Liver (tissue), 9 donors: ENCODE data around the gene GATA6. TPM values are rescaled to one million over a fixed set of nuclear protein-coding genes. Genes with fewer than 3 reads are reported as not detected.
"Not testable (repeated sequence)": the region's sequence is repeated elsewhere in the genome, so short reads cannot be mapped to it uniquely, and the experiment has no call there.

Source experiments
- DNase-seq: peaks from one replicate; pipeline ENCODE4 v3.0.0-alpha.2; 2017; ENCODE audit warnings: low spot score
- H3K27ac ChIP-seq, 2 donors: one replicate each; pipeline ENCODE4 v1.7.0; 2013; ENCODE audit warnings: inconsistent platforms in 2 of 2, low read length in 2 of 2, control low read depth in 1 of 2, low read depth in 1 of 2, mild to moderate bottlenecking in 1 of 2
- H3K27me3 ChIP-seq, 4 donors: one replicate each; pipeline versions ENCODE4 v1.6.1 to v1.7.0; 2013; ENCODE audit warnings: low read length in 3 of 4, inconsistent platforms in 1 of 4, mild to moderate bottlenecking in 1 of 4, moderate library complexity in 1 of 4; ENCODE audit not compliant: control insufficient read depth in 4 of 4, insufficient read depth in 4 of 4
- H3K36me3 ChIP-seq, 4 donors: one replicate each; pipeline versions ENCODE4 v1.6.1 to v1.7.0; 2013; ENCODE audit warnings: low read length in 3 of 4, mild to moderate bottlenecking in 3 of 4, low read depth in 1 of 4, moderate library complexity in 1 of 4; ENCODE audit not compliant: control insufficient read depth in 4 of 4, insufficient read depth in 3 of 4
- H3K4me1 ChIP-seq, 4 donors: one replicate each; pipeline versions ENCODE4 v1.6.1 to v1.7.0; 2013; ENCODE audit warnings: low read length in 3 of 4, mild to moderate bottlenecking in 3 of 4, moderate library complexity in 1 of 4; ENCODE audit not compliant: control insufficient read depth in 4 of 4, insufficient read depth in 4 of 4
- H3K4me3 ChIP-seq, 3 donors: one replicate each; pipeline versions ENCODE4 v1.6.1 to v1.7.0; 2013; ENCODE audit warnings: low read length in 3 of 3, control low read depth in 1 of 3, low read depth in 1 of 3, mild to moderate bottlenecking in 1 of 3
- H3K9ac ChIP-seq, 2 donors: one replicate each; pipeline ENCODE4 v1.7.0; 2013; ENCODE audit warnings: low read length in 2 of 2, mild to moderate bottlenecking in 2 of 2, moderate library complexity in 2 of 2, control low read depth in 1 of 2, low read depth in 1 of 2
- H3K9me3 ChIP-seq, 4 donors: one replicate each; pipeline versions ENCODE4 v1.6.1 to v1.7.0; 2013; ENCODE audit warnings: low read length in 3 of 4; ENCODE audit not compliant: control insufficient read depth in 4 of 4
- FOXA1 ChIP-seq: IDR thresholded peaks from 2 replicates; pipeline ENCODE4 v1.6.1; 2016; ENCODE audit warnings: antibody characterized with exemption
- GABPA ChIP-seq, 2 donors: IDR thresholded peaks in 1 of 2; conservative IDR thresholded peaks in 1 of 2; 2 replicates each; pipeline ENCODE4 v1.6.1; 2016; ENCODE audit warnings: antibody characterized with exemption in 2 of 2, mild to moderate bottlenecking in 1 of 2, moderate library complexity in 1 of 2
- HNF4A ChIP-seq, 2 donors: conservative IDR thresholded peaks; 2 replicates each; pipeline ENCODE4 v1.6.1; 2016; ENCODE audit warnings: antibody characterized with exemption in 2 of 2, mild to moderate bottlenecking in 2 of 2
- JUND ChIP-seq, 2 donors: IDR thresholded peaks; 2 replicates each; pipeline ENCODE4 v1.6.1; 2016; ENCODE audit warnings: antibody characterized with exemption in 2 of 2
- RAD21 ChIP-seq, 2 donors: IDR thresholded peaks; 2 replicates each; pipeline ENCODE4 v1.6.1; 2016; ENCODE audit warnings: antibody characterized with exemption in 2 of 2, mild to moderate bottlenecking in 2 of 2
- RXRA ChIP-seq, 2 donors: IDR thresholded peaks; 2 replicates each; pipeline ENCODE4 v1.6.1; 2017 to 2018; ENCODE audit warnings: antibody characterized with exemption in 2 of 2, mild to moderate bottlenecking in 1 of 2
- SP1 ChIP-seq: IDR thresholded peaks from 2 replicates; pipeline ENCODE4 v1.6.1; 2018; ENCODE audit warnings: antibody characterized with exemption, mild to moderate bottlenecking
- TAF1 ChIP-seq: conservative IDR thresholded peaks from 2 replicates; pipeline ENCODE4 v1.6.1; 2016; ENCODE audit warnings: antibody characterized with exemption, mild to moderate bottlenecking
- YY1 ChIP-seq: IDR thresholded peaks from 2 replicates; pipeline ENCODE4 v1.6.1; 2016; ENCODE audit warnings: antibody characterized with exemption, mild to moderate bottlenecking
- WGBS: extraction: QIAGEN DNeasy Blood & Tissue Kit; methylation state at CpG from one replicate; pipeline ENCODE4 v1.1.7; 2013; 5-methylcytosine and 5-hydroxymethylcytosine counted together
- polyA plus RNA-seq, 2 donors: library from polyadenylated mRNA; stranded (reverse) in 1 of 2; unstranded in 1 of 2; fragments of 200-250 nt in 1 of 2; fragments of >200 nt in 1 of 2; fragmentation: Nextera tagmentation in 1 of 2; extraction: Ambion mirVana in 1 of 2; gene quantifications; one replicate each; pipeline versions ENCODE4 v1.2.1 to v1.2.3, GENCODE V29; 2013 to 2015
- total RNA-seq, 2 donors: library from RNA; depleted of rRNA; stranded (reverse); fragments of >200 nt; gene quantifications; one replicate each; pipeline ENCODE4 v1.2.3, GENCODE V29; 2014
- TF ChIP-seq, protein P1 (sequence below): fragments of 150-350 bp; IDR thresholded peaks from 2 replicates; pipeline ENCODE4 v1.5.1; 2017; ENCODE audit warnings: improper control_type of control experiment, low read depth, low read length; ENCODE audit not compliant: missing input control
- TF ChIP-seq, protein P2 (sequence below): IDR thresholded peaks from 2 replicates; pipeline ENCODE4 v1.6.1; 2016; ENCODE audit warnings: antibody characterized with exemption
- TF ChIP-seq, protein P3 (sequence below): IDR thresholded peaks from 2 replicates; pipeline ENCODE4 v1.6.1; 2016; ENCODE audit warnings: antibody characterized with exemption, mild to moderate bottlenecking
- TF ChIP-seq, protein P4 (sequence below): IDR thresholded peaks from 2 replicates; pipeline ENCODE4 v1.6.1; 2016; ENCODE audit warnings: antibody characterized with exemption
- donor health status: healthy.
- donor health status: healthy.
- donor health status: healthy.
- donor health status: healthy.
- donor health status: healthy.

The GATA6 gene
- total and polyA plus RNA-seq, 4 donors: 1.8 to 6.6 (median 4.9) TPM

DNA sequence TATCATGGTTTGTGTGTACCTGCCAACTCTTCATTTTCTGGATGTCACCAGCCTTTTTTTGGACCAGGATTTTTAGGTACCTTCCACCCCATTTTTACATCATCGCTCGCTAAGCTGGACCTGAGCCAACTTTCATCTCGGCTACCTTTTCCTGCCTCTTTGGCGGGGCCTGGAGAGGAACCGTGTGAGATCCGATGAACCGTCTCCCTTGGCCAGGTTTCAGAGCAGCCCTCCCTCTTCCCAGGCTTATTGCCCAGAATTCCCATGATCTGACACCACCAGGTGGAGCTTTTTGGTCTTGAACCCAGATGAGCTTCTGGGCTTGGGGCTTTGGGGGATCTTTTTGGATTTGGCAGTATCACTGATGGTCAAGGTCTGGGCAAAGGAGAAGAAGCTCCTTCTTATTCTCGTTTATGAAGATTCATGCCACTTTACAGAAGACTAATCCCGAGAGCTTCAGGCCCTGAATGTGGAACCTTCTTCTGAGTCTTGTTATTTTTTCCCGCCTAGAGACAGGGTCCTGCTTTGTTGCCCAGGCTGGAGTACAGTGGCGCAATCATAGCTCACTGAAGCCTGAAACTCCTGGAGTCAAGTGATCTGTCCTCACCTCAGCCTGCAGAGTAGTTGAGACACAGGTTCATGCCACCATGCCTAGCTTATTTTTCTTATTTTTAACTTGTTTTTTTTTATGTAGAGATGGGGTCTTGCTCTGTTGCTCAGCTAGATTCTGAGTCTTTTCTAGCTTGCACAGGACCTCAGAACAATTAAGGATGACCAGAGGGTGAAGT, 50.4 kb downstream of the GATA6 start:
- Histone ChIP-seq H3K9me3 (no peaks in the 10 kb centered on the region), H3K27ac (no peak overlapping the region), H3K27me3 (no peaks in the 10 kb centered on the region), H3K4me1 (no peaks in the 10 kb centered on the region), H3K36me3 (no peaks in the 10 kb centered on the region), H3K4me3 (no peak overlapping the region), H3K9ac (no peak overlapping the region)
- no peak for DNase-seq
- TF ChIP-seq HNF4A (conservative IDR thresholded peaks at IDR 0.05) (no peak), GABPA (IDR thresholded peaks at IDR 0.05 in 1 of 2, conservative IDR thresholded peaks at IDR 0.05 in 1 of 2) (no peak), RXRA (IDR thresholded peaks at IDR 0.05) (peak in 1 of 2 donors; percentile 11), RAD21 (IDR thresholded peaks at IDR 0.05) (peak; percentile 48 to 74)
- TF ChIP-seq, protein P1, sequence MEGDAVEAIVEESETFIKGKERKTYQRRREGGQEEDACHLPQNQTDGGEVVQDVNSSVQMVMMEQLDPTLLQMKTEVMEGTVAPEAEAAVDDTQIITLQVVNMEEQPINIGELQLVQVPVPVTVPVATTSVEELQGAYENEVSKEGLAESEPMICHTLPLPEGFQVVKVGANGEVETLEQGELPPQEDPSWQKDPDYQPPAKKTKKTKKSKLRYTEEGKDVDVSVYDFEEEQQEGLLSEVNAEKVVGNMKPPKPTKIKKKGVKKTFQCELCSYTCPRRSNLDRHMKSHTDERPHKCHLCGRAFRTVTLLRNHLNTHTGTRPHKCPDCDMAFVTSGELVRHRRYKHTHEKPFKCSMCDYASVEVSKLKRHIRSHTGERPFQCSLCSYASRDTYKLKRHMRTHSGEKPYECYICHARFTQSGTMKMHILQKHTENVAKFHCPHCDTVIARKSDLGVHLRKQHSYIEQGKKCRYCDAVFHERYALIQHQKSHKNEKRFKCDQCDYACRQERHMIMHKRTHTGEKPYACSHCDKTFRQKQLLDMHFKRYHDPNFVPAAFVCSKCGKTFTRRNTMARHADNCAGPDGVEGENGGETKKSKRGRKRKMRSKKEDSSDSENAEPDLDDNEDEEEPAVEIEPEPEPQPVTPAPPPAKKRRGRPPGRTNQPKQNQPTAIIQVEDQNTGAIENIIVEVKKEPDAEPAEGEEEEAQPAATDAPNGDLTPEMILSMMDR: peak; percentile 21
- WGBS: 60% methylated on average over 11 of the region's 11 CpGs

DNA sequence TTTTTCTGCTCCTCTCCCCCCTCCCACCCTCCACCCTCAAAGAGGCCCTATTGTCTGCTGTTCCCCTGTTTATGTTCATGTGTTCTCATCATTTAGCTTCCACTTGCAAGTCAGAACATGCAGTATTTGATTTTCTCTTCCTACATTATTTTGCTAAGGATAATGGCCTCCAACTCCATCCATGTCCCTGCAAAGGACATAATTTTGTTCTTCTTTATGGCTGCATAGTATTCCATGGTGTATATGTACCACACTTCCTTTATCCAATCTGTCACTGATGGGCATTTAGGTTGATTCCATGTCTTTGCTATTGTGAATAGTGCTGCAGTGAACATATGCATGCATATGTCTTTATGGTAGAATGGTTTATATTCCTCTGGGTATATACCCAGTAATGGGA, 51.2 kb downstream of the GATA6 start:
- H3K27ac ChIP-seq: not testable (repeated sequence)

DNA sequence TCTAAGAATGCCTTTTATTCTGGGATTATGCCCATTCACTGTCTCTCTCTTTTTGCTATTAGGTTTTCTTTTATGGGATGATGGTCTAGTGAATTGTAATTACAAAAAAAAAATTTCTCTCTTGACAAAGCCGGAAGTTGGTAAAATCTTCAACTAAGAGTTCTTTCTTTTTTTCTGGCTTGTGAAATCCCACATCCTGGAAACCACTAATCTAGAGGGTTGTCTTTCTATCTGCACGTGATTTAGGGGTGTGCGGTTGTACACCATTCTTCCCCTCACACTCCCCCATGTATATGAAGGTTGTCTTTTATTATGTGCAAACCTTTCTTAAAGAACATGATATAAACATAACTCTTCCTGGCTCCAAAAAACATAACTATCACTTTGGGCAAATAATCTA, 52.0 kb downstream of the GATA6 start:
- Histone ChIP-seq H3K9me3 (no peaks in the 10 kb centered on the region), H3K4me1 (no peaks in the 10 kb centered on the region), H3K27me3 (no peaks in the 10 kb centered on the region), H3K9ac (no peak overlapping the region), H3K36me3 (no peaks in the 10 kb centered on the region), H3K4me3 (no peak overlapping the region), H3K27ac (no peak overlapping the region)
- TF ChIP-seq, protein P1: no peak
- TF ChIP-seq YY1 (no peak), SP1 (no peak), TAF1 (no peak), FOXA1 (no peak), GABPA (IDR thresholded peaks at IDR 0.05 in 1 of 2, conservative IDR thresholded peaks at IDR 0.05 in 1 of 2) (no peak), JUND (IDR thresholded peaks at IDR 0.05) (no peak)
- TF ChIP-seq, protein P2, sequence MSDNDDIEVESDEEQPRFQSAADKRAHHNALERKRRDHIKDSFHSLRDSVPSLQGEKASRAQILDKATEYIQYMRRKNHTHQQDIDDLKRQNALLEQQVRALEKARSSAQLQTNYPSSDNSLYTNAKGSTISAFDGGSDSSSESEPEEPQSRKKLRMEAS: no peak
- TF ChIP-seq, protein P3, sequence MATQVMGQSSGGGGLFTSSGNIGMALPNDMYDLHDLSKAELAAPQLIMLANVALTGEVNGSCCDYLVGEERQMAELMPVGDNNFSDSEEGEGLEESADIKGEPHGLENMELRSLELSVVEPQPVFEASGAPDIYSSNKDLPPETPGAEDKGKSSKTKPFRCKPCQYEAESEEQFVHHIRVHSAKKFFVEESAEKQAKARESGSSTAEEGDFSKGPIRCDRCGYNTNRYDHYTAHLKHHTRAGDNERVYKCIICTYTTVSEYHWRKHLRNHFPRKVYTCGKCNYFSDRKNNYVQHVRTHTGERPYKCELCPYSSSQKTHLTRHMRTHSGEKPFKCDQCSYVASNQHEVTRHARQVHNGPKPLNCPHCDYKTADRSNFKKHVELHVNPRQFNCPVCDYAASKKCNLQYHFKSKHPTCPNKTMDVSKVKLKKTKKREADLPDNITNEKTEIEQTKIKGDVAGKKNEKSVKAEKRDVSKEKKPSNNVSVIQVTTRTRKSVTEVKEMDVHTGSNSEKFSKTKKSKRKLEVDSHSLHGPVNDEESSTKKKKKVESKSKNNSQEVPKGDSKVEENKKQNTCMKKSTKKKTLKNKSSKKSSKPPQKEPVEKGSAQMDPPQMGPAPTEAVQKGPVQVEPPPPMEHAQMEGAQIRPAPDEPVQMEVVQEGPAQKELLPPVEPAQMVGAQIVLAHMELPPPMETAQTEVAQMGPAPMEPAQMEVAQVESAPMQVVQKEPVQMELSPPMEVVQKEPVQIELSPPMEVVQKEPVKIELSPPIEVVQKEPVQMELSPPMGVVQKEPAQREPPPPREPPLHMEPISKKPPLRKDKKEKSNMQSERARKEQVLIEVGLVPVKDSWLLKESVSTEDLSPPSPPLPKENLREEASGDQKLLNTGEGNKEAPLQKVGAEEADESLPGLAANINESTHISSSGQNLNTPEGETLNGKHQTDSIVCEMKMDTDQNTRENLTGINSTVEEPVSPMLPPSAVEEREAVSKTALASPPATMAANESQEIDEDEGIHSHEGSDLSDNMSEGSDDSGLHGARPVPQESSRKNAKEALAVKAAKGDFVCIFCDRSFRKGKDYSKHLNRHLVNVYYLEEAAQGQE: no peak
- TF ChIP-seq, protein P4, sequence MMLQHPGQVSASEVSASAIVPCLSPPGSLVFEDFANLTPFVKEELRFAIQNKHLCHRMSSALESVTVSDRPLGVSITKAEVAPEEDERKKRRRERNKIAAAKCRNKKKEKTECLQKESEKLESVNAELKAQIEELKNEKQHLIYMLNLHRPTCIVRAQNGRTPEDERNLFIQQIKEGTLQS: no peak
- WGBS: 86% methylated on average over 3 of the region's 3 CpGs
- no peak for DNase-seq

More for the DNA sequence above, 51.2 kb downstream of the GATA6 start:
- not testable (repeated sequence) for H3K9me3 ChIP-seq, H3K36me3 ChIP-seq, H3K4me3 ChIP-seq, H3K4me1 ChIP-seq, DNase-seq, H3K9ac ChIP-seq, H3K27me3 ChIP-seq
